Umbilical cord (tissue), 2 donors: Measurements from ENCODE around the gene LRP1B. TPM values are rescaled to one million over a fixed set of nuclear protein-coding genes. Genes with fewer than 3 reads are reported as not detected.

Source experiments
- DNase-seq: peaks from one replicate; pipeline ENCODE4 v3.0.0-alpha.2; 2015; ENCODE audit warnings: low spot score
- total RNA-seq: library from RNA; depleted of rRNA; stranded (reverse); fragments of >200 nt; gene quantifications from one replicate; pipeline ENCODE4 v1.2.3, GENCODE V29; 2014; ENCODE audit warnings: low replicate concordance; ENCODE audit not compliant: insufficient read depth

Gene LRP1B
- total RNA-seq, 1 donor from 2014 or later = 0.96 TPM

DNA sequence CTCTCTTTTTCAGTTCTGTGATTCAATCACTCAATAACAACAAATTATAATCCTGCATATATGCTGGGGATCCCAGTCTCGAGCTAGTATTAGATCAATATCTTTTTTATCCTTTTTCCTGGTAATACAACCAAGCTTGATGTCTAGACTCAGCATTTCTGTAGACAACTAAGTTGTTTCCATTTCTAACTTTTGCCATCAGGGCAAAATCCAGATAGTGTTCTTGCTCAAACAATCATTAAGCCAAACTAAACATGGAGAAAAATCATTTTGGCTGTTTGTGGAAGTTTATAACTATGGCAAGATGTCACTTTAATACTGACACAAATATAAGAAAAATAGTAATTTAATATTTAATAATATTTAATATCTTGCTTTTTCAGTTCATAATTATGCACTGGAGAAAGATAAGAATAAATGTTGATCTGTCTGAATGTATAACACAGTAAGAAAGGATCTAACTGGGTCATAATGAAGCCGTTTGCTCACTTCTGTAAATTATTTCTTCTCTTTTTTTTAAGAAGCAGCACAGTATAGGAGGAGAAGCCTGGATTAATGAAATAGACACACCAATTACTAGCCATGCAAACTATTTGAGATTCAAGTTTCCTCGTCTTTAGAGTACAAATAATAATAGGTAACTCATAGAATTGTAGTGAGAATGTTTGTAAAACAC is 979.1 kb downstream of the LRP1B start:
- DNase-seq = no peak

DNA sequence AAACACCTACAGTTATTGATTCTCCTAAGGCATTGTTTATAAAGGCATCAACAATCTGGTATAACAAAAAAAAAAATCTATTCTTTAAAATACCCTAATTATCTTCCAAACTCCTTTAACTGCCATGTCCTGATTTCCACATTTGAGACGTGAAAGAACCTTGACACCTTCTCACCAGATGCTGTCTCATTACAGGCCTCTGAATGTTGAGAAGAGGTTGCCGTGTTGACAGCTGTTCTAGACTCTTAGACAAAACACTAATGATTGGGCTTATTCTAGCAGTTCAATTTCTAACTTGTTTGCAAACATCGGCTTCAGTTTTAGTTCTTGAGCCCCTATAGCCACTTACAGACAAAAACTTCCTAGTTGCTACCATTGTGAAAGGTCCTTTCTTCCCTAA is 988.8 kb downstream of the LRP1B start:
- DNase-seq = no peak

- peak; percentile 62 for DNase-seq
These were observed 993.6 kb downstream of the LRP1B start for GRCh38 chr2:141137122-141137693.

DNA sequence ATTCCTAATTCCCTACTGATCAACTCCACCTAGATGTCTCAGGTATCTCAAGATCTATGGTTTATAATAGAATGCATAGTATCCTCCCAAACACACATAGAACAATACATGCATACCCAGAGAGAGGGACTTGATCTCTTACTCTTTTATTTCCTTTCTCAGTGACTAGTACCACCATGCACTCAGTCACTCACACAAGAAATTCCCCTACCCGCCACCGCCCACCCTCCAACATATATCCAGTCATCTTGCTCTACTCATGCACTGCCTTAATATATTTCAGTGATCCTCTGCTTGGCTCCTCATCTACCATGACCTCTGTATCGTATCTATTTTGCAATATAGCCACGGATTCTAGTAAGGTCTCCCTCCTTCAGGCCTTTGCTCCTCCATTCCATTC is 996.9 kb downstream of the LRP1B start:
- DNase-seq = no peak

DNA sequence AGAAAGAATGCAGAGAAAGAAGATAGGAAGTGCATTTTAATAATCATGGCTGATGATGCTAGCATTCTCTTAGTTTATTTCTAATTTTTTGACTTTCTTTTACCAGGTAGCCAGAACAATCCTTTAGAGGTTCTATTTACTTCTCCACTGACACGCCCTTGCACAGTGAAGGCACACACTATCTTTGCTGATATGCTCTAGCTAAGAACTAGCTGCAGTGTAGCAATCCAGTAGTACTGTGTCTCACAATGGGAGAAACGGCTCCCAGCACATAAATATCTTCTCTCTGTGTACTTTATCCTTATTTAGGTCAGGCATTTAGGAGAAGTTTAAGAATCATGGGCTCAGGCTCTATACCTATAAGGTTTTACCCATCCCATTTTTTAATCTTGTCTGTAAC is 1005.4 kb downstream of the LRP1B start:
- DNase-seq = no peak

DNA sequence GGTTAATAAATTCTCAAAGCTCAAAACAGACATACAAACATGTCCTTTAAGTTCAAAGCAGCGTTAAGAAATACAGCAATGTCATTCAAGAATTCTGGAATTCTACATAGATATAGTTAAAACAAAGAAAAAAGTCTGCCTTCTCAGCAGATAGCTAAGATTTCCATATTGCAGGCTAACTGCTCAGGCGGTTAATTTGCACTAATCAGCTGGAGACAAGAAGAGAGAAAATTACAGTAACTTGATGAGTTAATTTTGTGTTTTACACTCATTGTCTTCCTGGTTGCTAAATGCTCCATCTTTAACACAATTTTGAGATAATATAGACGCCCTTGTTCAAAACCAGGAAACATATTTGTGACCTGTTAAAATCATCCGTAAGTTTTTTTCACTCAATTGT is 1012.0 kb downstream of the LRP1B start:
- no peak for DNase-seq

DNA sequence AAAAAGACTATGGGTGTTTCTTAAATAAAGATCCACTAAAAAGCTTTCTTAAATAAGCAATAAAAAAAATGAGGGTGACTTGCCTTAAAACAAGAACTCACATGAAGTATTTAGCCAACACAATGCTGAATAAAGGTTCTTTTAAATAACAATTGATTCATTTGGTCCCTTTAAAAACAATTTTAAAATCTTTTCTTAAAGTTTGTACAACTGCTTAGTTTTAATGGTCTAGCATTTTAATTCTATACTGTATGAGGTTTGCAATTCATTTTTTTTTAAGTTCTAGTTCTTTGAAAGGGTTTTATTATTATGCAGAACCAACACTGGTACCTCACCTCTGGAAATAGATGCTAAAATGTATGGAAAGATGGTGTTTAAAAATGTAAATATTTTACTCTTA is 1017.5 kb downstream of the LRP1B start:
- no peak for DNase-seq

GRCh38 chr2:141109633-141110032 is 1021.2 kb downstream of the LRP1B start:
- DNase-seq = no peak

DNA sequence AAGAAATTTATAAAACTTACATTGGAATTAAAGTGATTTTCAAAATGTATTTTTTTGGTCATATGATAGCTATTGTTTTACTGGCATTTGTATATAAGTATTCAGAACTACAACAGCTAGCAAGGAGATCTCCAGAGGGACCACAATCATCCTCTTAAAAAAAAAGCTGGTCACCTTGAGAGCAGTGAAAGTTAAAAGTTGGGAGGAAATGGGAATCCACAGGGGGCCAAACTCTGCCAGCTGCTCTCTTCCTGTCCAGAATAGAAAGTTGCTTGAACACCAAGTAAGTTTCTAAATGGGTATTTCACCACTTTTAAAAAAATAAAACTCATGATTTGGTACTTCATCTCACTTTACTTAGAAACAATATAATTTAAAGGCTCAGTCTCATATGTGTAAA is 1025.1 kb downstream of the LRP1B start:
- no peak for DNase-seq

DNA sequence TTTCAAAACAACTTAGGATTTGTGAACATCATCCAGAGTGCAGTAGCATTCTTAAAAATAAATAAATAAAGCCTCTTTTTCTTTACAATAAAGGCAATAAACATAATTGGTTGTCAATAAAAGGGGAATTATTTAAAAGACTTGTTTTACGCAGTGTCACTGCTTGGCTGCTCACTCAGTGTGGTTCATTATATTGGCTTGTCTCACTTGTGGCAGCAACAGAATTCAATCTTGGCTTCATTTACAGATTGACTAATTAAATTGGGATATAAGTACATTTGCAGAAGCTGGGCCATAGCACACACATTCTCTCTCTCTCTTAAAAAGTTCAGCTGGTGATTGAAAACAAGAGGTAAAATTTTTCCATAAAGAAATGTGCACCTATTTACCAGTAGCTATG is 1027.6 kb downstream of the LRP1B start:
- no peak for DNase-seq

GRCh38 chr2:141079231-141079630 is 1051.6 kb downstream of the LRP1B start:
- no peak for DNase-seq

DNA sequence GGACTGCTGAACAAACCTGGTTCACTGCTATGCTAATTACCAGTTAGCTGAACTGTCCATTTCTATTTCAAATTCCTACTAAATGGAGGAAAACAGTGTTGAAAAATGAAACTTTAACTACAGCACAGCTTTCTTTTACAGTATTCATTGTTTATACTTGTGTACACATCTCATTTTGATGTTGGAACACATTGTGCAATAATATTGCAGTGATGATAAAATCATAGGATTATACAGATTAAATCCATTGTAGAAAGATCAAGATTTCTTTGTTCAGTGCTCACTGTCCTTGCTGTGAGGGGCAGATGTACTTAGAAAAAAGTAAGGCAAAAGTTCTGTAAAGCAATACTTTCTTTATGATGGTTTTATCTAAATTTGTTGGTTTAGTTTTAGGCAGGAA is 1055.1 kb downstream of the LRP1B start:
- DNase-seq = no peak

GRCh38 chr2:141068053-141068682 is 1062.6 kb downstream of the LRP1B start:
- no peak for DNase-seq

DNA sequence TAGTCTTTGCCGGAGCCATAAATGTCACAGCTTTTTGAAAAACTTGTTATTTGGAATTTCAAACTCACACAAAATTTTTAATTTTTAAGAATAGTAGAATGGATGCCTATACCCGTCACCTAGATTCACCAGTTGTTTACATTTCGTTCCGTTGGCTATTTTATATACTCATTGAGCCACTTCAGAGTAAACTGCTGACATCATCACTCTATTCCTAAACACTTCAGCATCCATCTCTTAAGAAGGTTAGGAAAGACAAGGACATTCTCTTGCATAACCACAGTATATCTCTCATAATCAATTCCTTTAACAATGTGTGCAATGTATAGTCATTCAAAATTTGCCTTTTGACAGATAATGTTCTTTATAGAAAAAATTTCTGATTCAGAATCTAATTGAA is 1065.8 kb downstream of the LRP1B start:
- DNase-seq = no peak

DNA sequence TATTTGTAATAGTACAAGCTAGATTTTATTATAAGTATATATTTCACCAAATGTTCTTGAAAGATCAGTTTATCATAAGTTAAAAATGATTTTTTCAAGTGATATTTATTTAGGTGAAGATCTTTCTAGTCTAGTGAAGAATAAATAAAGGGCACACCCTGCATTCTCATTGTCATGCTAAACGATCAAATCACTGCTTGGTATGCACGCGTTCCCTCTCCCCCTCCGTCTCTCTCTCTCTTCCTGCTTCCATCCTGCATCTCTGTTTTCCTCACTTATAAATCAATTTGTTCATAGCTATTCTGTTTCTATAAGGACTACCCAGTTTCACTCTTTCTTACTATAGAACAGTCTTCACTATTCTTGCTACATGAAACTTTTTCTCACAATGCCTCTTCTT is 1067.4 kb downstream of the LRP1B start:
- DNase-seq = no peak

DNA sequence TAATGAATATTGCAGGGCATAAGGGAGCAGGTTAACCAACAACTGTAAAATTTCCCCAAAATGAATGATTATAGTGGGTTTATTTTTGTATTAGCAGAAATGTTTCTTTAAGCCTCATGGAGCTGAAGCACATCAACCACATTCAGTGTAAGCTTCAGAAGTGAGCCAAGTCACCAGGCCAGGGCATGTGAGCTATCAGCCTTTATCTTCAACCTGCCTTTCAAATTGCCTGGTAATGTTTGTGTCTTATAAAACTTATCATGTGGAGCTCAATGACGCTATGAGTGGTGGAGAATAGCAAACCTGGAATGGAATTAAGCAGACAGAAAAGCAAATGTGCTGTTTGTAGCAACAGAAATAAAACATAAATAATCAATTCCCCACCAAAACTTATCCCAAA is 1068.4 kb downstream of the LRP1B start:
- DNase-seq = no peak

GRCh38 chr2:141062031-141062430 is 1068.8 kb downstream of the LRP1B start:
- no peak for DNase-seq

DNA sequence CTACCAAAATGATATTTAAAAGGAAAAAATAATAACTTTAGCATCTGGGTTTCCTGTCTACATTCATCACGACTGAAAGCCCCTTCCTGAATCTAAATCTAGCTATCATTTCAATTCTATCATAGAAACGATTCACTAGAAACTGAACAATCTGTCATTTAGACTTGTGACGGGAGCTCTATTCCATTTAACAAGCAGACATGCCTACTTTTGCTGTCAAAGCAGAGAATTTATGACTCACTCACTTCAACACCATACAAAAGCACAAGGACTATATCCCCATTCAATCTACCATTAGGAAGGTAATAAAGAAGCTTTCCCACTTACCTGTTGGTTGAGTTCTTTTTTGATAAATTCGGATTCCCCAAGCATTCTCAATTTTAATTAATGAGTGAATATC is 1072.3 kb downstream of the LRP1B start:
- DNase-seq = no peak

DNA sequence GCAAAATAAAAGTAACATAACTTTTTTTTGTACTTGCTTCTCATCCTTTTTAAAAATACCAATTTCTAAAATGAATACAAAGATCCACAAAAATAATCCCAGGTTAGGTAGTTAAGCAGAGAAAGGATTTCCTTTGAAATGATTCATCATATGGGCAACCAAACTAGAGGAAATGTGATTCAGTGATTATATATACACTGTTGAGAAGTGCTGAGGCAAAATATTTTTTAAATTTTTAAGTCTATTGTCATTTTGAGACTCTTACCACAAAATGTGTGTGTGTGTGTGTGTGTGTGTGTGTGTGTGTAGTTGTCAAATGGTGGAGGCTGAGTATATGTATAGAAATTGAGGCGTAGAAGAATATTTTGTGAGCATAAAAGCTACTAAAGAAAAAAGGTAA is 1075.3 kb downstream of the LRP1B start:
- no peak for DNase-seq

DNA sequence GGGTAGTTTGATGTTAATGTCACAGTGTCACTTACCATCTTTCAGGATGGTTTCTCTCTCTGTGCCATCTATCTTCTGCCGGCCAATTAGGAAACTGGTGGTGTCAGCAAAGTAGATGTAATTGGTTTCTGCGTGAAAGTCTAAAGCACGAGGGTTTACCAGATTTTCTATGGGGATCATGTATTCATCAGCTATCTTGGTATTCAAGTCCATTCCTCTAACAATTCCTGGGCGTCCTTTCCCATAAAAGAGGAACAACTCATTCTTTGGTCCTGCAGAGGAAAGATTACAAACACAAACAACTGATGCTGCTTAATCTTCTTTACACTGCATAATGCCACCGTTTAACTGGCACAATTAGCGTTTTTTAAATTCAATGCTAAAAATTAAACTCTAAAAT is 1081.9 kb downstream of the LRP1B start:
- DNase-seq = no peak

GRCh38 chr2:141041281-141041680 is 1089.5 kb downstream of the LRP1B start:
- DNase-seq = no peak

- DNase-seq = no peak
These were observed 1092.5 kb downstream of the LRP1B start for GRCh38 chr2:141038341-141038740.

DNA sequence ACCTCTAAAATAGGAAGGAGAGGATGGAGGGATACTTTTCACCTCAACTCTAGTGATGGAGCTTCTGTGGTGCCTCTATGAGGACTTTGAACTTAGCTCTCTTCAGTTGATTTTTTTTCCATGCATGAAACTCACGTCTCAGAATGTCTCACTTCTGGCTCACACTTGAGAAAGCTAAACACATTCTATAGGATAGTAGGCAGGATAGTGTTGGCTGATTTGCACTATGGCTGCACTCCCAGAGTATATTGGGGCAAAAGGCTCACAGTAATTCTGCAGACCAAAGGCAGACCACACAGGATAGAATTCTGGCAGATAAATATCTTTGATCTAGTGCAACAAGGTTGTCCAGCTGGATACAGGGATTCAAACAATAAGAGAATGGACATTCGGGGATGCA is 1093.5 kb downstream of the LRP1B start:
- no peak for DNase-seq
